GM18517 (cell line): ENCODE data around the gene ILK.

Source experiments
- ATAC-seq: cut with Tn5 transposase; IDR thresholded peaks from one replicate; pipeline ENCODE4 v1.9.1; 2021; ENCODE audit warnings: mild to moderate bottlenecking, moderate library complexity; ENCODE audit not compliant: unreplicated experiment

ILK gene

GRCh38 chr11:6654281-6655019 lies 50.9 kb downstream of the ILK start:
- ATAC-seq = no peak

DNA sequence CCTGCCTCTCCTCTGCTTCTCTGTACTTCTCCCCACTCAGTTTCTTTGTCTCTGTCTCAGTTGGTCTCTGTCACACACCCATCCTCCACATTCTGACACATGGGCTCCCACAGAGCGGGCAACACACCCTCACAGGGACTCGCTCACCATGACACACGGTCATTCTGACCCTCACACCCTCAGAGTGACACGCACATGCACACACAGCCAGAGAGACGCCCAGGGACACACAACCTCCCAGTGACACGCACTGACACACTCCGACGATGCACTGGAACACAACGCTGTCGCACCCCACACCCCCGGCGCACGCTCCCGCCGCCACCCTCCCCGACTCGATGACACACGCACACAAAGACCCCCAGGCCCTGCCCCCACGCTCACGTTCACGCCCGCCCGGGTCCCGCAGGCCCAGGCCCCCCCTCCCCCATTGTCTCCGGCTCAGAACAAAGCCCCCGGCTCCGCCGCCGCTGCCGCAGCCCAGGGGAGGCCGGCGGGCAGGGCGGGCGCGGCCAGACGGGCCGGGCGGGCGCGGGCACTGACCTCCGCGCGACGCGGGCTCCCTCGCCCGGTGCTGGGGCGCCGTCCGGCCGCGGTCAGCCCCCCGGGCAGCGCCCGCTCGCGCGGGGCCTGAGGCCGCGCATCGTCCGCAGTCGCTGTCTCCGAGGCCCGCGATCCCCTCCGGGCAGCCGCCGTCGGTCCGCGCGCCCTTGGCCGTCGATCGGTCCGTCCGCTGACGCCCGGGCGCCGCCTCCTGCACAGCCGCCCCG lies 51.6 kb downstream of the ILK start:
- no peak for ATAC-seq

GRCh38 chr11:6655790-6656583 lies 52.4 kb downstream of the ILK start, which contains the start of gene DCHS1:
Gene DCHS1 (minus strand): TSS chr11:6655809. CDS start chr11:6641613, 14,196 bp downstream.
- no peak for ATAC-seq

DNA sequence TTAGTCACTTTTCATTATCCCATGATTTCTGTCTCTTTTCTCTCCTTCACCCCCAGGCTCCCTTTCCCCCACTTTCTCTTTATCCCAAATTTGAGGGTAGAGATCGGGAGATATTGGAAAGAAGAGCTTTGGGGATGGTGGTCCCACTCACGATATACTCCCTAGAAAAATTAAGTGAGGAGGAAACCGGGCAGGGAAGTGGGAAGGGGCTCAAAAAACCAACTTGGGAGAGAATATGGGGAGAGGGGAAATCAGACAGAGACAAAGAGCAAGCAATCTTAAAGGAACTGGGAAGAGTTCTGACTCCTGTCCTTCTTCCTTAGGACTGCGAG lies 53.0 kb downstream of the ILK start:
- ATAC-seq = no peak

DNA sequence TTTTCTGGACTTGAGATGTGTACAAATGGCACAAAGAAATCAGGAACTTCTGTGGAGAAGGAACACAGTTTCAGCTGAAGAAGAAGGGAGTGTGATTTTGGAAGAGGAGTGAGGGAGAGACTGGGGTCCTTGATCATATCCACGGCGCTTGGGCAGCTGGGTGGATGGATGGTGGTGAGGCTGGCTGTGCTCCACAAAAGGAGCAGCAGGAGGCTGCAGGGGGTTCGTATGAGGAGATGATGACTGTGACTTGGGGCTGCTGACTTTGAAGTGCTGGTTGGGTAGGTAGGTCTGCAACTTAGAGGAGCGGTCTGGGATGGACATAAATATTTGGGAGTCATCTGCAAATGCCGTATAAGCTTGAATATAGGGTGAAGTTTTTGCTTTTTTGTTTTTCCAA lies 53.4 kb downstream of the ILK start:
- no peak for ATAC-seq

DNA sequence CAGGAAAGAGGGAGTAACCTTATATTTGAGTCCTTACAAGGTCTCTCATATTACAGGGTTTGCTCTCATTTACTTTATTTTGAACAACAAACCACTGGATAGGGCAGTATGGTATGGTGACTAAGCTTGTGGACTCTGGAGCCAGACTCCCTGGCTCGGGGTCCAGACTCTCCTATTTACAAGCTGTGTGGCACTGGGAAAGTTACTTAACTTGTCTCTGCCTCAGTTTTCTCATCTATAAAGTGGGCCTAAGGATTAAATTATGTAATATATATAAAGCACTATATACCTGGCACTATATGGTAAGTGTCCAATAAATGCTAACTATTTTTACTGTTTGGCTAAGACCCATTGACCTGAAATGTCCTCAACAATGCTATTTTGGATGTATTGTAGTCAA lies 53.8 kb downstream of the ILK start:
- ATAC-seq = no peak

DNA sequence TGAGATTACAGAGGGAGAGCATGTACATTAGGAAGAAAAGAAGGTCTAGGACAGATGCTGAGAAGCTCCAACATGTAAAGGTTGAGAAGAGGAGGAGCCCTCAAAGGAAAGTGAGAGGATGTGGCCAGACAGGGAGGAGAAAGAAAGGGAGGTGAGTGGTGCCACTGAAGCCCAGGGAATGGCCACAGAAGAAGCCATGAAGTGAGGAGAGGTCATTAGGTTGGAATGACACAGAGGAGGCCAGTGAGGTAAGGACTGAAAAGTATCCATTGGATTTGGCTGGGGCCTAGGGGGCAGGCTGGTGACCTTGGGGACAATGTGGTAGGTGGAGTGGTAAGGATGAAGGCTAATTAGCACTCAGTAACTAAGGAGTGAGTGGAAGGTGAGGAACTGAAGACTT lies 55.1 kb downstream of the ILK start:
- no peak for ATAC-seq
